Measurements from ENCODE around the gene SYNE1. TPM values are rescaled to one million over a fixed set of nuclear protein-coding genes. Genes with fewer than 3 reads are reported as not detected.
"Not testable (repeated sequence)": the region's sequence is repeated elsewhere in the genome, so short reads cannot be mapped to it uniquely, and the experiment has no call there.

SYNE1 gene
- total RNA-seq, 6 experiments from 2014 or later: 60.0 to 69.0 (median 66.9) TPM

- Mint-ChIP-seq H3K9me3 (no peaks in the 10 kb centered on the region), H3K4me3 (no peak overlapping the region), H3K27me3 (ENCODE audit: insufficient read depth) (no peaks in the 10 kb centered on the region), H3K27ac (no peak overlapping the region), H3K4me1 (ENCODE audit: low read depth) (peaks cover 9% of the 10 kb centered on the region), H3K36me3 (ENCODE audit: low read depth) (peaks cover 13% of the 10 kb centered on the region)
- DNase-seq: no peak
- no peak for TF ChIP-seq CTCF (IDR thresholded peaks at IDR 0.05)
These were observed 102.6 kb downstream of the SYNE1 start for GRCh38 chr6:152534541-152534940.

GRCh38 chr6:152532556-152533422 is 104.4 kb downstream of the SYNE1 start:
- no peak for DNase-seq
- H3K36me3 Mint-ChIP-seq (ENCODE audit: low read depth): peaks cover 11% of the 10 kb centered on the region; the same call in 1 of the 2 replicates
- TF ChIP-seq CTCF (IDR thresholded peaks at IDR 0.05): no peak
- no peak overlapping the region for H3K27ac Mint-ChIP-seq
- H3K9me3 Mint-ChIP-seq: no peaks in the 10 kb centered on the region
- H3K27me3 Mint-ChIP-seq (ENCODE audit: insufficient read depth): no peaks in the 10 kb centered on the region
- H3K4me3 Mint-ChIP-seq: no peak overlapping the region
- H3K4me1 Mint-ChIP-seq (ENCODE audit: low read depth): peaks cover 25% of the 10 kb centered on the region

GRCh38 chr6:152531659-152532058 is 105.5 kb downstream of the SYNE1 start:
- Mint-ChIP-seq H3K4me1 (ENCODE audit: low read depth) (peaks cover 26% of the 10 kb centered on the region), H3K9me3 (no peaks in the 10 kb centered on the region), H3K27me3 (ENCODE audit: insufficient read depth) (no peaks in the 10 kb centered on the region), H3K36me3 (ENCODE audit: low read depth) (peaks cover 11% of the 10 kb centered on the region; the same call in 1 of the 2 replicates), H3K27ac (no peak overlapping the region), H3K4me3 (no peak overlapping the region)
- TF ChIP-seq CTCF (IDR thresholded peaks at IDR 0.05): no peak
- DNase-seq: no peak

- peak; percentile 79 for DNase-seq
- peak overlapping the region; percentile 85 for H3K27ac Mint-ChIP-seq
These were observed 107.8 kb downstream of the SYNE1 start for GRCh38 chr6:152529369-152529768.

GRCh38 chr6:152514120-152514519 is 123.0 kb downstream of the SYNE1 start:
- H3K4me1 Mint-ChIP-seq (ENCODE audit: low read depth); DNase-seq; H3K9me3 Mint-ChIP-seq: not testable (repeated sequence)

More at GRCh38 chr6:152529369-152529768, 107.8 kb downstream of the SYNE1 start:
- H3K27me3 Mint-ChIP-seq (ENCODE audit: insufficient read depth): no peaks in the 10 kb centered on the region
- H3K9me3 Mint-ChIP-seq: no peaks in the 10 kb centered on the region
- no peak for TF ChIP-seq CTCF (IDR thresholded peaks at IDR 0.05)
- H3K4me1 Mint-ChIP-seq (ENCODE audit: low read depth): peaks cover 26% of the 10 kb centered on the region
- peaks cover 11% of the 10 kb centered on the region; the same call in 1 of the 2 replicates for H3K36me3 Mint-ChIP-seq (ENCODE audit: low read depth)
- H3K4me3 Mint-ChIP-seq: no peak overlapping the region; the same call in 1 of the 2 replicates

GRCh38 chr6:152509916-152510315 is 127.2 kb downstream of the SYNE1 start:
- Mint-ChIP-seq H3K27ac (no peak overlapping the region; the same call in 1 of the 2 replicates), H3K9me3 (no peaks in the 10 kb centered on the region), H3K36me3 (ENCODE audit: low read depth) (peaks cover 37% of the 10 kb centered on the region), H3K4me1 (ENCODE audit: low read depth) (peaks cover 17% of the 10 kb centered on the region), H3K27me3 (ENCODE audit: insufficient read depth) (no peaks in the 10 kb centered on the region), H3K4me3 (no peak overlapping the region)
- DNase-seq: no peak
- no peak for TF ChIP-seq CTCF (IDR thresholded peaks at IDR 0.05)

More at GRCh38 chr6:152514120-152514519, 123.0 kb downstream of the SYNE1 start:
- not testable (repeated sequence) for H3K27me3 Mint-ChIP-seq (ENCODE audit: insufficient read depth); H3K4me3 Mint-ChIP-seq; H3K27ac Mint-ChIP-seq
- peaks cover 35% of the 10 kb centered on the region for H3K36me3 Mint-ChIP-seq (ENCODE audit: low read depth)
